Mammary epithelial cell (primary cell): Measurements from ENCODE around the gene PLIN4.

Experiments
- CTCF ChIP-seq, 2 donors: IDR thresholded peaks in 1 of 2; conservative IDR thresholded peaks in 1 of 2; 2 replicates each; pipeline ENCODE4 v1.5.1; 2011 to 2012; ENCODE audit warnings: inconsistent platforms in 2 of 2, low read length in 2 of 2, mild to moderate bottlenecking in 2 of 2, control low read depth in 1 of 2, low read depth in 1 of 2; ENCODE audit not compliant: insufficient read depth in 1 of 2; ENCODE audit errors: extremely low read depth in 1 of 2
- EZH2 ChIP-seq: IDR thresholded peaks from 2 replicates; pipeline ENCODE4 v1.6.1; 2012; ENCODE audit warnings: low read length, inconsistent platforms, borderline replicate concordance

- TF ChIP-seq CTCF (conservative IDR thresholded peaks at IDR 0.05 in 1 of 2, IDR thresholded peaks at IDR 0.05 in 1 of 2; ENCODE audit: extremely low read depth in 1 of 2, insufficient read depth in 1 of 2, low read depth in 1 of 2, low read length in 2 of 2) (no peak), EZH2 (no peak)
Observed at GRCh38 chr19:4473763-4474513, 44.3 kb downstream of the PLIN4 start.
